Astrocyte of the hippocampus (primary cell): ENCODE results near the gene KCNE2.
"Not testable (repeated sequence)": the region's sequence is repeated elsewhere in the genome, so short reads cannot be mapped to it uniquely, and the experiment has no call there.

Experiments used
- DNase-seq: peaks from one replicate; pipeline ENCODE4 v3.0.0; 2011; ENCODE audit warnings: low read depth, low spot score

KCNE2 gene

GRCh38 chr21:34353182-34353581, 10.6 kb upstream of the KCNE2 start:
- no peak for DNase-seq

DNA sequence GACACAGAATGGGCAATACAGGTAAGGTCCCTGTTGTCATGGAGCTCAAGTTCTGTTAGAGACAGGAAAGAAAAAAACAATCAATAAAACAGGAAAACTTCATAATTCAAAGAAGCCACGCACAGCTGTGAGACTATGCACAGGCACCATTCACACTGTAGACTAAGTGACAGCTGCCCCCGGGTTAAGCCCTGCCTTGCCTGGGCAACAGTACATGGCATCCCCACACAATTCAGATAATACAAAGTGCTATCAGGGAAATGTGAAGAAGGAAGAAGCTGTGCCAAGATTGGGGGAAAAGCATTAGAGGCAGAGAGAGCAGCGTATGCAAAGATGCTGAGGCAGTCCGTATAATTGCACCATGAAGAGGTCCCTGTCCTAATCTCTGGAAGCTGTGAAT, 9.0 kb upstream of the KCNE2 start:
- no peak for DNase-seq

- DNase-seq = no peak
Measured at GRCh38 chr21:34355570-34355969, 8.2 kb upstream of the KCNE2 start.

DNA sequence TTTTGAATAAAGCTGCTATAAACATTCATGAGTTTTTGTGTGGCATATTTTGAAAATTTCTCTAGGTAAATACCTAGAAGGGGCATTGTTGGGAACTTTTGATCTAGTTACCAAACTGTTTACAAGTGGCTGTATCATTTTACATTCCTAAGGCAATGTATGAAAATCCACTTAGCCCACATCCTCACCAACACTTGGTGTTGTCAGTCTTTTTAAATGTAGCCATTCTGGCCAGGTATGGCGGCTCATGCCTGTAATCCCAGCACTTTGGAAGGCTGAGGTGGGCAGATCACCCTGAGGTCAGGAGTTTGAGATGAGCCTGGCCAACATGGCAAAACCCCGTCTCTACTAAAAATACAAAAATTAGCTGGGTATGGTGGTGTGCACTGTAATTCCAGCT, 5.9 kb upstream of the KCNE2 start:
- no peak for DNase-seq

DNA sequence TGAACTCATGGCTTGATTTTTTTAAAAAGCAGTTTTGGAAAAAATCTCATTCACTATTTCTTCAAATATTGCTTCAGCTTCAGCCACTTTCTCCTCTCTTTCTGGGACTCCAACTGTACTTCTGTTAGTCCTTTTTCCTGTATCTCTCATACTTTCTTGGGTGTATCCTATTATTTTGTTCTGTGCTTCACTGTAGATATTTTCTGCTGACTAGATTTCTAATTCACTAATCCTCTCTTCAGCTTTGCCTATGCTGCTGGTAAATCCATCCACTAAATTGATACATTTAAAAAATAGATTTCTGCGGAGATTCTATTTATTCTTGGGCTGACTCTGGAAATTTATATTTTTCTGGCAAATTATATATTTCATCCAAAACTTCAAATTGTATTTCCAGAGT, 4.9 kb upstream of the KCNE2 start:
- no peak for DNase-seq

DNA sequence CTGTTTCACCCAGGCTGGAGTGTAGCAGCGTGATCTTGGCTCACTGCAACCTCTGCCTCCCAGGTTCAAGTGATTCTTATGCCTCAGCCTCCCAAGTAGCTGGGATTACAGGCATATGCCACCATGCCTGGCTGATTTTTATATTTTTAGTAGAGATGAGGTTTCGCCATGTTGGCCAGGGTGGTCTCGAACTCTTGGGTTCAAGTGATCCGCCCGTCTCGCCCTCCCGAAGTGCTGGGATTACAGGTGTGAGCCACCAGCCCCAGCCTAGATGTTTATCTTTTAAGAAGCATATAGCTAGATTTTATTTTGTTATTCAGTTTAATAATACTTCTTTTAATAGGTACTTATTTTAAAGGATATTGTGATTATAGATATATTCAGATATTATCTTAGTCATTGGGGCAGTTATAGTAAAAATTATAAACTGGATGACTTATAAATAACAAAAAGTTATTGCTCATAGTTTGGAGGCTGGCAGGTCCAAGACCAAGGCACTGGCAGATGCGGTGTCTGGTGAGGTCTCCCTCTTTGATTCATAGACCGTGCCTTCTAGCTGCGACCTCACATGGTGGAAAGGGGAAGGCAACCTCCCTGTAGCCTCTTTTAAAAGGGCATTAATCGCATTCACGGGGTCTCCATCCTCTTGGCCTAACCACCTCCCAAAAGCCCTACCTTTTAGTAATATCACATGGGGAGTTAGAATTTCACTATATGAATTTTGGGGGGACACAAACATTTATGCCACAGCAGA, 3.1 kb upstream of the KCNE2 start:
- no peak for DNase-seq

GRCh38 chr21:34362136-34362444, 1.7 kb upstream of the KCNE2 start:
- no peak for DNase-seq

GRCh38 chr21:34362670-34363069, 1.1 kb upstream of the KCNE2 start:
- no peak for DNase-seq

GRCh38 chr21:34364921-34365320, 1.1 kb downstream of the KCNE2 start:
- no peak for DNase-seq

DNA sequence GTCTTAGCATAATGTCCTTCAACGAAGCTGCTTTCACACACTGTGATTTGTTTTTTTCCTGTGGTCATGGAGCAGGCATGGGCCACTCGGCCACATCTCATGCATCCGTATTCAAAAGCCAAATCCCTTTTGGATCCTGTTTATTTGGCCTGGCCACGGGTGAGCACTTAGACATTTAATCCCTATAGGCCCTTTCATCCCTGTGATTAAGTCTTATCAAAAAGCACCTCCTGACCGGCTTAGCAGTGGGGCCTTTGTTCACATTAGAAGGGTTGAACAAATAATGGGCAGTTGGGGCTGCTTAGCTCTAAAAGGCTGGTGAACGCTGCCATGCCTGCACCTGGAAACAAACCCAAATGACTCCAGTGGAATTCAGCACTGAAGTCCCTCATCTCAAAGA, 2.0 kb downstream of the KCNE2 start:
- no peak for DNase-seq

GRCh38 chr21:34367320-34367935, 3.6 kb downstream of the KCNE2 start:
- peak; percentile 82 for DNase-seq

DNA sequence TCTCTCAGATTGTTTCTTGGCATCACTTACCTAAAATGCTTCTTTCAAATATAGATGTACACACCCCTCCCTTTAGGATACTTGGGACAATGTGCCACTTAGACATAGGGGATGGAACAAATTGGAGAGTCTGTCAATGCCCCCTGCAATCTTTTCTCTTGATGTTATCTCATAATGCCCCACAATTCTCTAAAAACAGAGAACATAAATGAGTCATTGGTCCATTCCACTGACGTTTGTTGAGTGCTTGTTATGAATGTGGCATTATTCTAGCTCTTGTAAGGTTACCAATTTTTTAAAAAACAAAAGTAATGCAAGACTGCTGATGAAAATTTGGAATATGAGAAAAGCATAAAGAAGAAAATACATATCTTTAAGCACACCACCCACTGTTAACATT, 5.9 kb downstream of the KCNE2 start:
- DNase-seq = no peak

DNA sequence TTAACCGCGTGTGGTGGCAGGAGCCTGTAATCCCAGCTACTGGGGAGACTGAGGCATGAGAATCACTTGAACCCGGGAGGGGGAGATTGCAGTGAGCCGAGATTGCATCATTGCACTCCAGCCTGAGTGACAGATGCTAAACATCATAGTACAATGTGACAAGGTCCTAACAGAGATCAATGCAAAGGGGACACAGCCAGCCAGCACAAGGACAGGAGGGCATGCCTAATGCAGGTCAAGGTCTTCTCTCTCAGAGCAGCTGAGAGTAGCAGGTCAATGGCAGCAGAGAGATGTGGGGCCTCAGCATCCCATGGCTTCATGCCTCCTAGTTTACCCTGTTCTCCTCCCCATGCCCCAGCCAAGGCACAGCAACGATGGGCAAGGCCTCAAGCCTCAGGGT, 8.5 kb downstream of the KCNE2 start:
- no peak for DNase-seq

- DNase-seq = not testable (repeated sequence)
Measured at GRCh38 chr21:34374462-34374861, 10.7 kb downstream of the KCNE2 start.

DNA sequence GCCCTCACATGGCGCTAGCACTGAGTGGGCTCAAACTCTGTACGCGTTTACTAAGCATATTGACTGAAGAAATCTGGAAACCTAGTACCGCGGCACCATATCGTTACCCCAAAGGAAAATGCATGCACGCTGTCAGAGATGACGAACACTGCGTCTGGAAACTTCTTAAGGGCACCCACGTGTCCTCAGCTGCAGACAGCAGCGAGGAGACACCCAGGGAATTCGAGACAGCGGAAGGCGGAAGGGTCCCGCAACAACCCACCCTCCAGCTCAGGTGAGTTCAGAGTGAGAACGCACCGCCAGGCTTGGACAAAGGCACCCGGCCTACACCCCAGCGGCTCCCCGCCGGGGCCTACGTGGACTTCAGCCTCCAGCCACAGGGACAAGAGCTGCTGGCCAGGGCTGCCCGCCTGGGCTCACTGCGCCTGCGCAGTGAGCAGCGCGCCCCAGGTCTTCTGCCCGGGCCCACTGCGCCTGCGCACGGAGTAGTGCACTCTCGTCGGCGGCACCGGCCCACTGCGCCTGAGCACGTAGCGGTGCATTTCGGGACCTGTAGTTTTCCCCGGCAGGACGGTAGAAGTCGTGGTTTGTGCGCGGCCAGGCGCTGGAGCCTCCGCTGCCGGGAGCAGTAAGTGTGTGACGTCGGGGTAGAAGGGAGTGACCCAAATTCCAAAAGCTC, 11.3 kb downstream of the KCNE2 start, which contains the start of gene SMIM11:
TSS of gene SMIM11 (plus strand) at position 568 of the 679 bp plus-strand sequence. CDS start 3,998 bp downstream, outside the sequence.
- DNase-seq = not testable (repeated sequence)

GRCh38 chr21:34375619-34375972, 11.8 kb downstream of the KCNE2 start:
- DNase-seq = not testable (repeated sequence)

DNA sequence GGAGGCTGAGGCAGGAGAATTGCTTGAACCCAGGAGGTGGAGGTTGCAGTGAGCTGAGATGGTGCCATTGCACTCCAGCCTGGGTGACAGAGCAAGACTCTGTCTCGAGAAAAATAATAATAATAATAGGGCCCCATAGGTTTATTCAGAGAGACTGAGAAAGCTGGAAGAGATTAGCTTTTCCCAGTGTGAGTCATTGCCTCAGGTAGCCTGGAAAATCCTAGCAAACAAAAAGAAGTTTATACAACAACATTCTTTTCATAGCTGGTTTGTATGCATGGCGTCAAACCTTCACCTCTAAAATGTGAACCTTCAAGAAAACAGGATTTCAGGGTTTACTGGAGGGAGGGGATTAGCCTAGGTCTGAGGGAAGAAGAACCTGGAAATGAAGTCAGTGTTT, 19.3 kb downstream of the KCNE2 start:
- DNase-seq = not testable (repeated sequence)

- DNase-seq = not testable (repeated sequence)
Measured at GRCh38 chr21:34383724-34384415, 20.1 kb downstream of the KCNE2 start.

DNA sequence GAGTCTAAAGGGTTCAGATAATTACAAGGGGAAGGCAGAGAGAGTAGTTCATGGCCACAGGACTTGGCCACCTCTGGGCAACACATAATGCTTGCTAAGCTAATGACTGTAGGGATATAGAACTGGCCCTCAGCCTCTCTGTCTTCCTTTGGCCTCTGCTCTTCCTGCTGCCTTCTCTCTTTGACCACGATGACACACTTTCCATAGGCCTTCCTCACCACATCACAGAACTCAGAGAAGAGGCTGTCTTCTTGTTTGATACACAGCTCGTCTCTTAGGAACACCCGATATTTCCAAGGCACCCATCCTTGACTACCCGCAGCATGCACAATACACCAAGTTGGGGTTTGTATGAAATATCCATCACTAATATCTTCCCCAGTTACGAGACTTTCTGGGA, 36.7 kb downstream of the KCNE2 start:
- not testable (repeated sequence) for DNase-seq

GRCh38 chr21:34404742-34405141, 40.9 kb downstream of the KCNE2 start:
- not testable (repeated sequence) for DNase-seq

DNA sequence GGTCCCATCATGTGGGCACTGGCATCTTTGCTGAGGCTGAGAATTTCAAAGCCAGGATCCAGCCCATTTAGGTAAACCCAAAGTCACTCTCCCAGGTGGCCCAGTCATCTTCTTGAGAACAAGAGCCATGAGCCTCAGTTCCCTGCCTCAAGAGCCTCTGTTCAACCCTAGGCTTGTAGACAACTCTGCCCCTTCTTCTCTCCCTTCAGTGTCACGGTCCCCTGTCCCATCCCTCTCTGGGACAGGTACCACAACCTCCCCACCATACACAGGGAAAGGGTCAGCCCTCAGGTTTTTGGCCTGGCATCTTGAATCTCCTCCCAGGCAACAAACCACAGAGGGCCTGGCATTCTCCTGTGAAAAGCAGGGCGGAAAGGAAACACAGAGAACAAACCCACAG, 41.9 kb downstream of the KCNE2 start:
- not testable (repeated sequence) for DNase-seq

- DNase-seq = not testable (repeated sequence)
Measured at GRCh38 chr21:34406102-34406501, 42.3 kb downstream of the KCNE2 start.
